HL-60 (cell line): ENCODE results near the gene PIGB.

ENCODE experiments used
- GABPA ChIP-seq: IDR thresholded peaks from 2 replicates; pipeline ENCODE4 v1.6.1; 2012; ENCODE audit warnings: low read depth
- POLR2AphosphoS5 ChIP-seq: IDR thresholded peaks from 2 replicates; pipeline ENCODE4 v1.6.1; 2012; ENCODE audit warnings: low read depth
- TF ChIP-seq, protein P1 (sequence below): IDR thresholded peaks from one replicate; pipeline ENCODE4 v1.5.1; 2011; ENCODE audit warnings: low read length, control low read depth, inconsistent platforms; ENCODE audit not compliant: insufficient read depth
- TF ChIP-seq, protein P2 (sequence below): IDR thresholded peaks from 2 replicates; pipeline ENCODE4 v1.6.1; 2012; ENCODE audit warnings: low read depth; ENCODE audit not compliant: insufficient replicate concordance

DNA sequence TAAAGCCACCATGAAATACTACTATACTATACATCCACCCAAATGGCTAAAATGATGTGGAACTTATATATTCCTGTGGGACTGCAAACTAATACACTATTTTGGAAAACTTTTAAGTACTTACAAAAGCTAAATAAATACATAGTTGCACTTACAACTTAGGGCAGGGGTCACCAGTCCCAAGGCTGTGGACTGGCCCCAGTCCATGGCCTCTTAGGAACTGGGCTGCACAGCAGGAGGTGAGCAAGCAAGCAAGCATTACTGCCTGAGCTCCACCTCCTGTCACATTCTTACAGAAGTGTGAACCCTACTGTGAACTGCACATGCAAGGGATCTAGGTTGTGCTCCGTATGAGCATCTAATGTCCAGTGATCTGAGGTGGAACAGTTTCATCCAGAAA lies 18.1 kb downstream of the PIGB start:
- TF ChIP-seq, protein P1, sequence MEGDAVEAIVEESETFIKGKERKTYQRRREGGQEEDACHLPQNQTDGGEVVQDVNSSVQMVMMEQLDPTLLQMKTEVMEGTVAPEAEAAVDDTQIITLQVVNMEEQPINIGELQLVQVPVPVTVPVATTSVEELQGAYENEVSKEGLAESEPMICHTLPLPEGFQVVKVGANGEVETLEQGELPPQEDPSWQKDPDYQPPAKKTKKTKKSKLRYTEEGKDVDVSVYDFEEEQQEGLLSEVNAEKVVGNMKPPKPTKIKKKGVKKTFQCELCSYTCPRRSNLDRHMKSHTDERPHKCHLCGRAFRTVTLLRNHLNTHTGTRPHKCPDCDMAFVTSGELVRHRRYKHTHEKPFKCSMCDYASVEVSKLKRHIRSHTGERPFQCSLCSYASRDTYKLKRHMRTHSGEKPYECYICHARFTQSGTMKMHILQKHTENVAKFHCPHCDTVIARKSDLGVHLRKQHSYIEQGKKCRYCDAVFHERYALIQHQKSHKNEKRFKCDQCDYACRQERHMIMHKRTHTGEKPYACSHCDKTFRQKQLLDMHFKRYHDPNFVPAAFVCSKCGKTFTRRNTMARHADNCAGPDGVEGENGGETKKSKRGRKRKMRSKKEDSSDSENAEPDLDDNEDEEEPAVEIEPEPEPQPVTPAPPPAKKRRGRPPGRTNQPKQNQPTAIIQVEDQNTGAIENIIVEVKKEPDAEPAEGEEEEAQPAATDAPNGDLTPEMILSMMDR: no peak
- no peak for TF ChIP-seq POLR2AphosphoS5
- no peak for TF ChIP-seq GABPA
- TF ChIP-seq, protein P2, sequence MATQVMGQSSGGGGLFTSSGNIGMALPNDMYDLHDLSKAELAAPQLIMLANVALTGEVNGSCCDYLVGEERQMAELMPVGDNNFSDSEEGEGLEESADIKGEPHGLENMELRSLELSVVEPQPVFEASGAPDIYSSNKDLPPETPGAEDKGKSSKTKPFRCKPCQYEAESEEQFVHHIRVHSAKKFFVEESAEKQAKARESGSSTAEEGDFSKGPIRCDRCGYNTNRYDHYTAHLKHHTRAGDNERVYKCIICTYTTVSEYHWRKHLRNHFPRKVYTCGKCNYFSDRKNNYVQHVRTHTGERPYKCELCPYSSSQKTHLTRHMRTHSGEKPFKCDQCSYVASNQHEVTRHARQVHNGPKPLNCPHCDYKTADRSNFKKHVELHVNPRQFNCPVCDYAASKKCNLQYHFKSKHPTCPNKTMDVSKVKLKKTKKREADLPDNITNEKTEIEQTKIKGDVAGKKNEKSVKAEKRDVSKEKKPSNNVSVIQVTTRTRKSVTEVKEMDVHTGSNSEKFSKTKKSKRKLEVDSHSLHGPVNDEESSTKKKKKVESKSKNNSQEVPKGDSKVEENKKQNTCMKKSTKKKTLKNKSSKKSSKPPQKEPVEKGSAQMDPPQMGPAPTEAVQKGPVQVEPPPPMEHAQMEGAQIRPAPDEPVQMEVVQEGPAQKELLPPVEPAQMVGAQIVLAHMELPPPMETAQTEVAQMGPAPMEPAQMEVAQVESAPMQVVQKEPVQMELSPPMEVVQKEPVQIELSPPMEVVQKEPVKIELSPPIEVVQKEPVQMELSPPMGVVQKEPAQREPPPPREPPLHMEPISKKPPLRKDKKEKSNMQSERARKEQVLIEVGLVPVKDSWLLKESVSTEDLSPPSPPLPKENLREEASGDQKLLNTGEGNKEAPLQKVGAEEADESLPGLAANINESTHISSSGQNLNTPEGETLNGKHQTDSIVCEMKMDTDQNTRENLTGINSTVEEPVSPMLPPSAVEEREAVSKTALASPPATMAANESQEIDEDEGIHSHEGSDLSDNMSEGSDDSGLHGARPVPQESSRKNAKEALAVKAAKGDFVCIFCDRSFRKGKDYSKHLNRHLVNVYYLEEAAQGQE: no peak
